HG03025 (cell line): ENCODE results near the gene LIPE.
"Not testable (repeated sequence)": the region's sequence is repeated elsewhere in the genome, so short reads cannot be mapped to it uniquely, and the experiment has no call there.

Source experiments
- ATAC-seq: cut with Tn5 transposase; IDR thresholded peaks from one replicate; pipeline ENCODE4 v1.9.1; 2021; ENCODE audit warnings: mild to moderate bottlenecking, moderate library complexity; ENCODE audit not compliant: unreplicated experiment, low FRiP score

Gene LIPE, protein sequence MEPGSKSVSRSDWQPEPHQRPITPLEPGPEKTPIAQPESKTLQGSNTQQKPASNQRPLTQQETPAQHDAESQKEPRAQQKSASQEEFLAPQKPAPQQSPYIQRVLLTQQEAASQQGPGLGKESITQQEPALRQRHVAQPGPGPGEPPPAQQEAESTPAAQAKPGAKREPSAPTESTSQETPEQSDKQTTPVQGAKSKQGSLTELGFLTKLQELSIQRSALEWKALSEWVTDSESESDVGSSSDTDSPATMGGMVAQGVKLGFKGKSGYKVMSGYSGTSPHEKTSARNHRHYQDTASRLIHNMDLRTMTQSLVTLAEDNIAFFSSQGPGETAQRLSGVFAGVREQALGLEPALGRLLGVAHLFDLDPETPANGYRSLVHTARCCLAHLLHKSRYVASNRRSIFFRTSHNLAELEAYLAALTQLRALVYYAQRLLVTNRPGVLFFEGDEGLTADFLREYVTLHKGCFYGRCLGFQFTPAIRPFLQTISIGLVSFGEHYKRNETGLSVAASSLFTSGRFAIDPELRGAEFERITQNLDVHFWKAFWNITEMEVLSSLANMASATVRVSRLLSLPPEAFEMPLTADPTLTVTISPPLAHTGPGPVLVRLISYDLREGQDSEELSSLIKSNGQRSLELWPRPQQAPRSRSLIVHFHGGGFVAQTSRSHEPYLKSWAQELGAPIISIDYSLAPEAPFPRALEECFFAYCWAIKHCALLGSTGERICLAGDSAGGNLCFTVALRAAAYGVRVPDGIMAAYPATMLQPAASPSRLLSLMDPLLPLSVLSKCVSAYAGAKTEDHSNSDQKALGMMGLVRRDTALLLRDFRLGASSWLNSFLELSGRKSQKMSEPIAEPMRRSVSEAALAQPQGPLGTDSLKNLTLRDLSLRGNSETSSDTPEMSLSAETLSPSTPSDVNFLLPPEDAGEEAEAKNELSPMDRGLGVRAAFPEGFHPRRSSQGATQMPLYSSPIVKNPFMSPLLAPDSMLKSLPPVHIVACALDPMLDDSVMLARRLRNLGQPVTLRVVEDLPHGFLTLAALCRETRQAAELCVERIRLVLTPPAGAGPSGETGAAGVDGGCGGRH

DNA sequence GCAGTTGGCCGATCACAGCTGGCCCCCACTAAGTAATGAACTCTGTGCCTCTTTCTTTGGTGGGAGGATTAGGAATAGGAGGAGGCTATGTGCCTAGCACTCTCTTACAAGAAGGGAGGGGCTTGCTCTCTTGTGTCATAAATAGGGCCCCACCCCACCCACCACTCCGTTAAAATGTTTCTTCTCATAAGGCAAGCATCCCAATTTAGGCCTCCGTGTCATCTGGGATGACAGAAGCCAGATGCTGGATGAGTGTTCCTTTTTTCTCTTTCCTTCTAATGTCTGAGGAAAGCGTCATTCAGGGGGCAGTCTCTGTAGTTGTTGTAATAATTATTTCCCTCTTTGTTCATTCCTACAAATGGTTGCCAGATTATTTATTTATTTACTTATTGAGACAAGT, at the start of gene LIPE:
LIPE (minus strand) TSS at position 76 of the 400 bp plus-strand sequence. CDS start 239 bp downstream, outside the sequence.
- ATAC-seq = no peak

DNA sequence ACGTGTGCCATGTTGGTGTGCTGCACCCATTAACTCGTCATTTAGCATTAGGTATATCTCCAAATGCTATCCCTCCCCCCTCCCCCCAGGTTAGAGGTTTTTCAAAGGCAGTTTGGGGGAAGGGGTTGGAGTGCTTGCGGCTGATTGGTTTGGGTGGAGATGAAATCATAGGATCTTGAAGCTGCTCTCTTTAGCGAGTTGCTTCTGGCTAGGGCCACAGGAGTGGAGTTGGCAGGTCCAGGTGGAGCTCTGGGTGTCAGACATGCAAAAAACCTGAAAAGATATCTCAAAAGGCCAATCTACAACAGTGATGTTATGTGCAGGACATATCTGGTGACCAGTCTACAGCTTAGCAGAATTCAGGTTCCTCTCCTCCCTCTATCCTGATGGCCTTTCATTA, 48.2 kb upstream of the LIPE start:
- no peak for ATAC-seq

DNA sequence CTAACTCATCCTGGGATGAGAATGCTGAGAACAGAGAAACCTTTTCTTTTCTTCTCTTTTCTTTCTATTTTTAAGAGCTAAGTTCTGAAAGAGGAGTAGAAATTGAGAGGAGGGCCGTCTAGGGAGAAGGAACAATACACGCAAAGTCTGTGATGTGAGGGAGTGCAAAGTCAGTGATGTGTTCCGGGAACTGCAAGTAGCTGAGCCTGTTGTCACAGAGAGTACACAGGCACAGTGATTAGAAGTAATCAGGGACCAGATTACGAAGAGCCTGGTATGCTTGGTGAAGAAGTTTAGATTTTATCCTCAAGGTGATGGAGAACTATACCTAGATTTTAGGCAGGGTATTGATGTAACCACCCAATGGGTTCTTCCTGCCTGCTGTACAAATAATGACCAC, 47.6 kb upstream of the LIPE start:
- ATAC-seq = no peak

DNA sequence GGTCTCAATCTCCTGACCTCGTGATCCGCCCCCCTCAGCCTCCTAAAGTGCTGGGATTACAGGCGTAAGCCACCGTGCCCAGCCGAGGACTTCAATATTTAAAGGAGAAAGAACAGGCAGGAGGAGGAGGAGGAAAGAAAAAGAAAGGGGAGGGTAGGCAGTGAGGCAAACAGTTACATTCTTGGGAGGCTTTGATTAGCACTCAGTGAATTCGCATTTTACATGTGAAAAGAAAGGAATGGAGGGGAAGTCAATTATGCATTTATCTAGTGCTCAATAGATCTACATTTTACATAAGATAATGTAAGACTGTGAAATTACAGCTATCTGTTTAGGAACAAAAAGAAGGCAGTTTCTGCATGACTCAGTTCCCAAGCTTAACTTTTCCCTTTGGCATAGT, 46.5 kb upstream of the LIPE start:
- ATAC-seq = no peak

DNA sequence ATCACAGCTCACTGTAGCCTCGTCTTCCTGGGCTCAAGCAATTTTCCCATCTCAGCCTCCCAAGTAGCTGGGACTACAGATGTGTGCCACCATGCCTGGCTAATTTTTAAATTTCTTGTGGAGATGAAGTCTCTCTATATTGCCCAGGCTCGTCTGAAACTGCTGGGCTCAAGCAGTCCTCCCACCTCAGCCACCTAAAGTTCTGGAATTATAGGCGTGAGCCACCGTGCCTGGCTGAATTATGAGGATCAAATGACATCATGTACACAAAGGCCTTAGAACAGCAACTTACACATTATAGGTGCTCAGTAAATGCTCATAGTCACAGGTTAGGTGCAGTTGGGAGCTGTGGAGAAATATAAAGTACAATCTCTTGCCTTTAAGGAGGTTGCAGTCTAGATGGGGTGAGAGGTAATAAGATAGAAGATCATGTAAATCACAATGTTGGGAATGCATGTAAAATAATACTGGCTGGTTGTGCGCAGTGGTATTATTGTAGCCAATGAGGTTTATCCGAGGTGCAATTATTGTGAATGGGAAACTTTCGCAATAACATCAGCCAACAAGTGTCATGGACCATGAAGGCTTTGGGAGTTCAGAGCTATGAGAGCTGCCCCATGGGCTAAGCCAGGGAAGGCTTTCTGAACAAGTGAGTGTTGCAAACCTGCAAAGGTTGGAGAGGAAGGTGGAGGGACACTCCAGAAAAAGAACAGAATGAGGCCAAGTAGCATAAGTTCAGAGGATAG, 45.4 kb upstream of the LIPE start:
- no peak for ATAC-seq

DNA sequence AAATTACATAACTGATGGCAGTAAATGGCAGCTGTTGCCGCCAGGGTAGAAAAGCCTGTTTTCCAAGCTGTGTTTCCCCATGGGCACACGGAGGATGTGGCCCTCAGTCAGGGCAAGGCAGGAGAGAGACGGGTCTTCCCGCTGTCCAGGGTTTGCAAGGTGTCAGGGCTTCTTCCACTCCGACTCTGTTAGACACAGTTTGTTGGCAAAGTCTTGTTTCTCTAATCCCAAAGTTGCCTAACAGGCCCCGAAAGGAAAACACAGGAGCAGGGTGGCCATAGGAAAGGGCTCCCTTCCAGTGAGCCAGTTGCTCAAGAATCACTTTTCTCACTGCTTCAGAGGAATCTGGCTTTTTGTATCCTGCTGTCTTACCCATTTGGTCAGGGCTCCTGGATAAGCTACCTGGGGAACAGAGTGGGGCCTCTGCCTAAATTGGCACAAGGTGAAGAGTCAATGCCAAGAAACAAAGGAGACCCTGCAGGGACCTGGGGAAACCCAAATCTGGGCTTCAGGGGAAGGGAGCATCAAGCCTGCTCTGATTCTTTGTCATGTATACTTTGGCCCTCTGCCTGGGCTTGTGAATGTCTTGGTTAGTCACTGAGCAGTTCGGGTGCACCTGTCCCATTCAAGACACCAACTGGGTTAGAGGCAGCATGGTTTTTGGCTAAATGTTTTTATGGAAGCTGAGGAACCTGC, 44.5 kb upstream of the LIPE start:
- no peak for ATAC-seq

DNA sequence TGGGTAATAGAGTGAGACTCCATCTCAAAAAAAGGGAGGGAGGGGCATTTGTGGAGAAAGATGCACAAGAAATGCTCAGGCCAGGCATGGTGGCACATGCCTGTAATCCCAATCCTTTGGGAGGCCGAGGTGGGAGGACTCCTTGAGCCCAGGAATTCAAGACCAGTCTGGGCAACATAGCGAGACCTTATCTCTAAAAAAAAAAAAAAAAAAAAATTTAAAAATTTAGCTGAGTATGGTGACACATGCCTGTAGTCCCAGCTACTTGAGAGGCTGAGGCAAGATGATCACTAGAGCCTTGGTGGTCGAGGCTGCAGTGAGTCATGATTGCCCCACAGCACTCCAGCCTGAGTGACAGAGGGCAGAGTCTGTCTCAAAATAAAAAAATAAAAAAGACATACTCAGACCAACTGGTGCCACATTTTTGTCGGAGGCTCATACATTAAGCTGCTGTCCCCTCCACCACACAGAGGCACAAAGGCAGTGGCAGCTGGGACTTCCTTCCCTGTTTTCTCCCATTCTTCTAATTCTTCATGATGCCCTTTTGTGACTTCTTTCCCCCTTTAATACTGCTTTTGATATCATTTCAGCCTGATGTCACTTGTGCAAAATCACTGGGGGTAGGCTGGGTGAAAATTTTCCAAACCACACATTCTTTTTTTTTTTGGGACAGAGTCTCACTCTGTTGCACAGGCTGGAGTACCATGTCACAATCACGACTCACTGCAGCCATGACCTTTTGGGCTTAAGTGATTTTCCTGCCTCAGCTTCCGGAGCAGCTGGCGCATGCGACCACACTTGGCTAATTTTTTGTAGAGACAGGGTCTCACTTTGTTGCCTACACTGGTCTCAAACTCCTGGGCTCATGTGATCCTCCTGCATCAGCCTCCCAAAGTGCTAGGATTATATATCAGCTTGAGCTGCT, 42.4 kb upstream of the LIPE start:
- no peak for ATAC-seq

DNA sequence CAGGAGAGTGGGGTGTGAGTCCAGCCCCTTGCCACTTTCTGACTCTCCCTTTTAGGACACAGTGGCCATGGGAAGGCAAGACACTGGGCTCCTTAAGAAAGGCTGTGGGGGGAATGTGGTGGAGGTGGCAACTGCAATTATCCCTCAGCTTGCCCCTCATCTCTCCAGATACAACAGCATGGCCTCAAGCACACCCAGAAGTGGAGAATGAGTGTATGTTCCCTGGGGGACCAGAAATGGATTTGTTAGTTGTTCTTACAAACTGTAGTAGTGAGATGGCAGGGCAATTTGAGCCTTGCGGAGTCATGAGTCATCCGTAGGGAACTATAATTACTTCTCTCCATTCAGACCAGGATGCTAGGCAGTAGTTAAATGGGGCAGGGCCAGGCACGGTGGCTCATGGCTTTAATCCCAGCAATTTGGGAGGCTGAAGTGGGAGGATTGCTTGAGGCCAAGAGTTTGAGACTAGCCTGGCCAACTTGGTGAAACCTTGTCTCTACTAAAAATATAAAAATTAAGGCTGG, 41.1 kb upstream of the LIPE start:
- no peak for ATAC-seq

DNA sequence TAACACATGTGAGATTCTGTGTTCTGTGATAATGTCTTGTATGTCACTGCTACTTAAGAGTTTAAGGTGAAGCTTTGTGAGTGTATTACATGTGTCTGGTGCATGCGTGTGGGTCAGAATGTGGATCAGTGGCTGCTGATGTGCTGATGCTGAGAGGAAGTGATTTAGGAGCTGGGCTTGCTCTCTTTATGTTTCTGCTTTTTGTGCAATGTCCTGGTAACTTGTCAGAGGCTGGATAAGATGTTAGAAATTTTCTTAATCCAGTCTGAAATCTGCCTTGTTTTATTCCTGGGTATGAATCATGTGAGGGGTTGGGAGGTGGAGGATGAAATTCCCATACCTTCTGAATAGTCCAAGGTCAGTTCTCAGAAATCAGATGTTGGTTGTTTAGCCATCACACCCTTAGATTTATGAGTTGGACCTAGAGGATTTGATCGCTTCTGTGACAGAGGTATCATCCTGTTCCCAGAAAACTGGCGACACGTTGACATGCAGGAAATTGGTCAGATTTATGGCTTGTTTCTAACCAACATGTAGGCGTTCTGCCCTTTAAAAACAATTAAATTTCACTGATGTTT, 40.1 kb upstream of the LIPE start:
- ATAC-seq = no peak

DNA sequence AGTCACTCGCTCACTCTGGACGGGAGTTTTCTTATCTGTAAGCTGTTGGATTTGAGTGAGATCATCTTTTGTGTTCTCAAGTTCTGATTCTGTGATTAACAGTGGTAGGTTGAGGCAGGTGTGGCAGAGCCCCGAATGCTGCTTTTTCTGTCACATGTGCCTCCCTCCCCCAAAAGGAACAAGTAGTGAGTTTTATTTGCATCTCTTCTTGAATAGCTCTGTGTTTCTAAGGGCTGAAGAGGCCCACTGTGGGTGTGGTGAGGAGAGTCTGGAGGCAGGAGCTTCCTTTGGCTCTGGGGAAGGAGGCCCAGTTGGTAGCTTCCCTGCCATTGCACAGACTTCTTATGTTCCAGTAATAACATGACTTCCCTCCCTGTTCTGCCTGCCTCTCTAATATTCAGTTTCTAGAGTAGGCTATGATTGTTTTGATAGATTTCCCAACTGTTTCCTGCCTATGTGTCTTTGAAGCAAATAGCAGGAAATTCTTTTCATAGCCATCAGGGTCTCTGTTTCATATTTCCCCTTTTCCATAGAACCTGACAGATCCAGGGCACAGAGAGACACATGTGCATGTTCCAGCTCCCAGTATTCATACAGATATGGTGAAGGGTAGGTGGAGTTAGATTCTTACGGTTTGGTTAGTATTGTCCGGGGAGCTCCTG, 39.5 kb upstream of the LIPE start:
- no peak for ATAC-seq

DNA sequence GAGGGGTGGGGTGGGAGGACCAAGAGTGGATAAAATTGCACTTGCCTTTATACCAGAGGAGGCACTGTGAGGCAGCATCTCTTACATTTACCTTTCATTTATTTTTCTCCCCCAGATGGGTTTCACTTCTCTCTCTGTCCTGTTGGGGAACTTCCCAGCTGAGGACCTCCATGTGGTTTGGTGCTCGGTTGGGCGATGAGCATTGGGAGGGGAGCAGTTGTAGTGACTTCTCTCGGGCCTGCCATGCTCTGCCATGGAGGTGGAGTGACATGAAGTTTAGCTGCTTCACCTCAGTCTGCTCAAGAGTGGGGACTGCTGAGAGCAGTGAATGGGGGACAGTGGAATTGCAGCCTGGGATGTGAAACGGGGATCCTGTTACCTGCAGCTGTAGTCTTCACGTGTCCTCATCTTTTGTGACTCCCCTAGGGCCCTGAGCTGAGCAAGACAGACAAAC, 38.7 kb upstream of the LIPE start:
- peak; percentile 61 for ATAC-seq

DNA sequence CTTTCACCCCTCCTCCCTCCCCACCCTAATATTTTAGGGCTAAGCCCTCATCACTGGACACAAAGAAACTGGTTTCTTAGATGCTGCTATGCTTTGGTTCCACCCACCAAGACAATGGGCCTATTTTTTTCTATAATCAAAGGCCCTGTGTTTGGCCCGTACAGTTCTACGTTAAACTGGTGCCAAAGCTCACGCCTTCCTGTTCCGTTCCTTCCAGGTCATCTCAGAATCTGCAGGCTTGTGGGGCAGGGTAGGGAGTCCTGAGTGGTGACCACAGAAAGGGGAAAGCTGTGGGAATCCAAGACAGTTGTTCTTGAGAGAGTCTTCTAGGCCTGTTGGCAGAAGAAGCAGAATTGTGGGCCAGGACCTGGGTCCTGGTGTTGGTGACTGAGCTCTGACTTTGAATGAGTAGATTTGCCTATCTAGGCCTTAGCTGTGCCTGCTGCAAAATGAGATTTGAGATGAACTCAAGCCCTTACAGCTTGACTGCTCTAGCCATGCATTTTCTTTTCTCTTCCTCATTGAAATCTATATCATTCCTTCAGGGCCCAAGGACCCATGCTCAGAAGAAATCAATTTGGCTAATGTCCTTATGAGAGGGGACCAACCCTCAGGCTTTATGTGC, 34.6 kb upstream of the LIPE start:
- no peak for ATAC-seq

DNA sequence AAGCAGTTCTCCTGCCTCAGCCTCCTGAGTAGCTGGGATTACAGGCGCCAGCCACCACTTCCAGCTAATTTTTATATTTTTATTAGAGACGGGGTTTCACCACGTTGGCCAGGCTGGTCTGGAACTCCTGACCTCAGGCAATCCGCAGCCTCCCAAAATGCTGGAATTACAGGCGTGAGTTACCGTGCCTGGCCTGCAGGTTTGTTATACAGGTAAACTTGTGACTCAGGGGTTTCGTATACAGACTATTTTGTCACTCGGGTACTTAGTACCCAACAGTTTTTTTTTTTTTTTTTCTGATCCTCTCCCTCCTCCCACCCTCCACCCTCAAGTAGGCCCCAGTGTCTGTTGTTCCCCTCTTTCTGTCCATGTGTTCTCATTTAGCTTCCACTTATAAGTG, 34.0 kb upstream of the LIPE start:
- not testable (repeated sequence) for ATAC-seq

DNA sequence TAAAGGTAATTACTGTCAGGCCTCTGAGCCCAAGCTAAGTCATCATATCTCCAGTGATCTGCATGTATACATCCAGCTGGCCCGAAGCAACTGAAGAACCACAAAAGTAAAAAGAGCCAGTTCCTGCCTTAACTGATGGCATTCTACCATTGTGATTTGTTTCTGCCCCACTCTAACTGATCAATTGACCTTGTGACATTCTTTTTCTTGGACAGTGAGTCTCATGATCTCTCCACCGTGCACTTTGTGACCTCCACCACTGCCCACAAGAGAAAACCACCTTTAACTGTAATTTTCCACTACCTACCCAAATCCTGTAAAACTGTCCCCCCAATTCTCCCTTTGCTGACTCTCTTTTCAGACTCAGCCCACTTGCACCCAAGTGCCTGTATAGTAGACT, 32.7 kb upstream of the LIPE start:
- ATAC-seq = no peak

DNA sequence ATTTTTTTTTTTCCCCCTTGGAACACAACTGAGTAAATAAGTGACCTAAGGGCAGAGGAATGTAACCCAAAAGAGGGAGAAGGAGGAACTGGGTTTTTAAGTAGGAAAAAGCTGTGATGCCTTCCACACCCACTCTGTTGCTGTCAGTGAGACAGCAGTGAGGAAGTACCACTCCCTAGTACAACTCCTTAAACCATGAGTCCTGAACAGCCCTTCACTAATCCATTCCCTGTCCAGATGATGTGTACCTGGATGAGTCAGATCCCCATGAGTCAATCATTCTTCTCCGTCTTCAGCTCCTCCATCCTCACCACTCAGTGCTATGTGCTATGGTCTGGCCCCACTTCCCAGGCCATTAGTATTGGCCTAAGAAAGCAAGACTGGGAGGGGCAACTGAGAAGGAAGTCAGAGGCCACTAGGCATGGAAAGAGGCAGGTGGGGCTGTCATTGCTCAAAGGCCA, 28.5 kb upstream of the LIPE start:
- no peak for ATAC-seq

DNA sequence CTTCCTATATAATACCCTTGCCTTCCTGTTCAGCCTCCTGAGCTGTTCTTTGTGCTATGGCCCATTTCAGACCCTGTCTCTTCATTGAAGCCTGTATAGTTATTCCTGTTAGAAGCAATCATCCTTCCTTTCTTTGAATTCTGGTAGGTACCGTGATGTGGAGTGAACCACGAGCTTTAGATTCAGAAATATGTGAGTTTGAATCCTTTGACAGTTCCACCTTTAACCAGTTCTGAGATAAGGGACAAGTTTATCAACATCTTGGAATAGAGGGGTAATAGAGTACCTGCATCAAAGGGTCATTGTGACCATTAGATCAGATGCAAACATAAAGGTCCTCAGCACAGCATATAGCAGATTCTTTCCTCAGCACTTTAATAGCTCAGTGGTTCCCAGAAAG, 27.9 kb upstream of the LIPE start:
- ATAC-seq = no peak

DNA sequence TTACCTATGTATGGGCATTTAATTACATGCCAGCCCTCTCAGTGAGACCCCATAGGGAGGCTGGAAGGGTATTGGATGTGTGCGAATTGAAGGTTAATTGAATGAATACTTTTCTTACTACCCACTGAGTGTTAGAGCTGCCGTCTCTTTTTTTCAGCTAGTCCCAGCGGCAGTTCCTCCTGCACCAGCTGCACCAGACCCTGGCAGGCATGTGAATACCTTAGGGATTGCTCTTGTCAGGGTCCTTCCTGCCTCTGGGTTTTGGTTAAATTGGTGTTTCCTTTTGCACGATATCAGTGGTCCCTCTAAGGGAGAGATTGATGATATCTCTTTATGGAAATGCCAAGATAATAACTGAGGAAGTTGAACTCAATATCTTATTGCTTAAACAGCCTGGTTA, 25.4 kb upstream of the LIPE start:
- ATAC-seq = no peak
